H1 (cell line): ENCODE data around the gene ASB3. TPM values are rescaled to one million over a fixed set of nuclear protein-coding genes. Genes with fewer than 3 reads are reported as not detected.

Source experiments
- CTCF ChIA-PET: fragments of 300-600 bp; sonication (Branson Sonifier 250); formaldehyde crosslinking; loops from one replicate; lab custom pipeline; 2021; ENCODE audit not compliant: partially characterized antibody; lab: Charles Lee
- POLR2A ChIA-PET: fragments of 300-600 bp; sonication (Branson Sonifier 250); formaldehyde crosslinking; loops from one replicate; lab custom pipeline; 2021; ENCODE audit warnings: inconsistent platforms; ENCODE audit not compliant: partially characterized antibody; lab: Charles Lee
- DNase-seq, 2 experiments: peaks; one replicate each; pipeline versions ENCODE4 v3.0.0 to v3.0.0-alpha.2; 2010 to 2022; ENCODE audit warnings: low spot score in 2 of 2, low read depth in 1 of 2, mixed read lengths in 1 of 2
- FAIRE-seq: peaks from 2 replicates; lab custom pipeline; 2011; peaks lifted over from hg19 to GRCh38; lab: Jason Lieb, UNC
- H2AFZ ChIP-seq: 2 replicates; pipeline ENCODE4 v1.8.1; 2012; ENCODE audit warnings: low read length, inconsistent platforms
- H2AK5ac ChIP-seq: 2 replicates; pipeline ENCODE4 v1.6.1; 2013; ENCODE audit warnings: low read depth, low read length
- H2BK120ac ChIP-seq: replicated peaks from 2 replicates; pipeline ENCODE3; 2013; ENCODE audit warnings: low read depth, low read length, inconsistent platforms
- H2BK12ac ChIP-seq: 2 replicates; pipeline ENCODE4 v1.6.1; 2013; ENCODE audit warnings: low read depth, low read length
- H2BK15ac ChIP-seq: 2 replicates; pipeline ENCODE4 v1.6.1; 2013; ENCODE audit warnings: low read length
- H2BK20ac ChIP-seq: 2 replicates; pipeline ENCODE4 v1.6.1; 2013; ENCODE audit warnings: low read length
- H2BK5ac ChIP-seq: 2 replicates; pipeline ENCODE4 v1.6.1; 2013; ENCODE audit warnings: low read depth, low read length
- H3K14ac ChIP-seq: 2 replicates; pipeline ENCODE4 v1.6.1; 2013; ENCODE audit warnings: inconsistent platforms; ENCODE audit not compliant: insufficient read length
- H3K18ac ChIP-seq: 2 replicates; pipeline ENCODE4 v1.6.1; 2013; ENCODE audit warnings: low read length; ENCODE audit errors: extremely low read depth
- H3K23ac ChIP-seq: 2 replicates; pipeline ENCODE4 v1.6.1; 2013; ENCODE audit warnings: inconsistent platforms; ENCODE audit not compliant: insufficient read length
- H3K23me2 ChIP-seq: 2 replicates; pipeline ENCODE4 v1.6.1; 2013; ENCODE audit warnings: low read depth, low read length
- H3K27ac ChIP-seq: 2 replicates; pipeline ENCODE4 v1.6.1; 2011; ENCODE audit warnings: low read depth, low read length, inconsistent platforms
- H3K27me3 ChIP-seq, 4 experiments: replicated peaks in 1 of 4; 1 replicate in 1 of 4; 2 replicates in 3 of 4; pipeline versions ENCODE4 v1.6.1 to v1.8.1; 2011 to 2013; ENCODE audit warnings: low read length in 3 of 4, mild to moderate bottlenecking in 3 of 4, inconsistent platforms in 2 of 4, mixed read lengths in 2 of 4, moderate library complexity in 1 of 4; ENCODE audit not compliant: control insufficient read depth in 3 of 4, insufficient read depth in 3 of 4; ENCODE audit errors: extremely low read depth in 1 of 4
- H3K36me3 ChIP-seq, 4 experiments: 2 replicates each; pipeline versions ENCODE4 v1.6.1 to v1.8.1; 2011 to 2013; ENCODE audit warnings: mild to moderate bottlenecking in 4 of 4, low read length in 3 of 4, moderate library complexity in 2 of 4, control low read depth in 1 of 4, inconsistent platforms in 1 of 4; ENCODE audit not compliant: insufficient read depth in 4 of 4, control insufficient read depth in 2 of 4
- H3K4ac ChIP-seq: replicated peaks from 2 replicates; pipeline ENCODE3; 2013; ENCODE audit warnings: low read length, low read depth, mixed read lengths, inconsistent platforms; ENCODE audit not compliant: insufficient read length
- H3K4me1 ChIP-seq, 4 experiments: replicated peaks in 1 of 4; 1 replicate in 1 of 4; 2 replicates in 3 of 4; pipeline versions ENCODE4 v1.6.1 to v1.8.1; 2011 to 2013; ENCODE audit warnings: low read length in 3 of 4, inconsistent platforms in 2 of 4, mixed read lengths in 1 of 4; ENCODE audit not compliant: insufficient read depth in 4 of 4, control insufficient read depth in 3 of 4
- H3K4me2 ChIP-seq, 2 experiments: 2 replicates each; pipeline versions ENCODE4 v1.6.1 to v1.8.1; 2011 to 2013; ENCODE audit warnings: low read depth in 2 of 2, low read length in 2 of 2, control low read depth in 1 of 2, inconsistent platforms in 1 of 2, mild to moderate bottlenecking in 1 of 2; ENCODE audit not compliant: insufficient read depth in 1 of 2
- H3K4me3 ChIP-seq, 4 experiments: fragments of 200-600, 300-600 bp in 1 of 4; sonication (generic), shearing (Covaris generic), sonication (Bioruptor Twin) in 1 of 4; 2 replicates each; pipeline versions ENCODE4 v1.5.1 to v1.8.1; 2011 to 2016; ENCODE audit warnings: low read length in 4 of 4, low read depth in 3 of 4, control low read depth in 2 of 4, inconsistent platforms in 2 of 4, mild to moderate bottlenecking in 2 of 4, mixed read lengths in 1 of 4, moderate library complexity in 1 of 4; ENCODE audit not compliant: insufficient read depth in 2 of 4; ENCODE audit errors: extremely low read depth in 1 of 4
- H3K56ac ChIP-seq: replicated peaks from 2 replicates; pipeline ENCODE3; 2013; ENCODE audit warnings: low read depth, mild to moderate bottlenecking, mixed read lengths, low read length, inconsistent platforms; ENCODE audit not compliant: insufficient read length
- H3K79me1 ChIP-seq: 2 replicates; pipeline ENCODE4 v1.6.1; 2013; ENCODE audit warnings: low read depth, low read length, control low read depth
- H3K79me2 ChIP-seq, 2 experiments: 2 replicates each; pipeline versions ENCODE4 v1.6.1 to v1.8.1; 2012 to 2013; ENCODE audit warnings: low read length in 2 of 2, mild to moderate bottlenecking in 2 of 2, inconsistent platforms in 1 of 2; ENCODE audit not compliant: insufficient read depth in 2 of 2, control insufficient read depth in 1 of 2
- H3K9ac ChIP-seq, 4 experiments: replicated peaks in 1 of 4; 1 replicate in 1 of 4; 2 replicates in 3 of 4; pipeline versions ENCODE4 v1.6.1 to v1.8.1; 2011 to 2013; ENCODE audit warnings: low read depth in 3 of 4, low read length in 3 of 4, control low read depth in 2 of 4, mild to moderate bottlenecking in 2 of 4, moderate library complexity in 2 of 4, inconsistent platforms in 1 of 4; ENCODE audit errors: extremely low read depth in 1 of 4
- H3K9me3 ChIP-seq, 2 experiments: 2 replicates each; pipeline versions ENCODE4 v1.6.1 to v1.8.1; 2012 to 2013; ENCODE audit warnings: mild to moderate bottlenecking in 2 of 2, moderate library complexity in 2 of 2, control low read depth in 1 of 2, inconsistent platforms in 1 of 2, low read depth in 1 of 2, low read length in 1 of 2, mixed read lengths in 1 of 2; ENCODE audit not compliant: insufficient read depth in 2 of 2
- H4K20me1 ChIP-seq, 2 experiments: replicated peaks in 1 of 2; 2 replicates each; pipeline versions ENCODE3 to v1.8.1; 2011 to 2013; ENCODE audit warnings: inconsistent platforms in 2 of 2, low read length in 2 of 2, mild to moderate bottlenecking in 1 of 2; ENCODE audit not compliant: insufficient read depth in 2 of 2, control insufficient read depth in 1 of 2
- H4K5ac ChIP-seq: 2 replicates; pipeline ENCODE4 v1.6.1; 2013; ENCODE audit warnings: low read length, low read depth, mixed read lengths, inconsistent platforms; ENCODE audit not compliant: insufficient read length
- H4K8ac ChIP-seq: 2 replicates; pipeline ENCODE4 v1.8.0; 2013; ENCODE audit warnings: mild to moderate bottlenecking, moderate library complexity, low read length, inconsistent platforms; ENCODE audit not compliant: insufficient read depth; ENCODE audit errors: extremely low read depth
- H4K91ac ChIP-seq: replicated peaks from 2 replicates; pipeline ENCODE3; 2013; ENCODE audit warnings: low read length, mixed read lengths, inconsistent platforms; ENCODE audit not compliant: insufficient read length
- BCL11A ChIP-seq, 2 experiments: IDR thresholded peaks; one replicate each; pipeline ENCODE4 v1.6.1; 2011; ENCODE audit warnings: low read depth in 2 of 2, low read length in 2 of 2, mild to moderate bottlenecking in 2 of 2
- CHD2 ChIP-seq: IDR thresholded peaks from 2 replicates; pipeline ENCODE4 v1.6.1; 2012; ENCODE audit warnings: low read length, improper control_type of control experiment
- RAD21 ChIP-seq, 2 experiments: IDR thresholded peaks in 1 of 2; conservative IDR thresholded peaks in 1 of 2; 2 replicates each; pipeline ENCODE4 v1.6.1; 2011; ENCODE audit warnings: low read depth in 2 of 2, low read length in 2 of 2, improper control_type of control experiment in 1 of 2, inconsistent platforms in 1 of 2, mild to moderate bottlenecking in 1 of 2, moderate library complexity in 1 of 2
- WGBS, 2 experiments: shearing (Covaris generic) in 1 of 2; methylation state at CpG; one replicate each; pipeline versions ENCODE4 v1.1.6 to v1.1.7; 2013 to 2015; ENCODE audit warnings: low lambda C conversion rate in 2 of 2, mixed read lengths in 2 of 2, inconsistent platforms in 1 of 2, low coverage in 1 of 2, missing lambda C conversion rate in 1 of 2; ENCODE audit not compliant: insufficient replicate concordance in 2 of 2, insufficient coverage in 1 of 2, insufficient read length in 1 of 2; ENCODE audit errors: extremely low coverage in 1 of 2, missing lambda C conversion rate in 1 of 2; 5-methylcytosine and 5-hydroxymethylcytosine counted together
- polyA plus RNA-seq, 7 experiments: library from polyadenylated mRNA; depleted of rRNA in 3 of 7; stranded (reverse) in 5 of 7; unstranded in 2 of 7; fragments of >200 nt in 5 of 7; fragments of 200-250 nt in 2 of 7; gene quantifications; 1 replicate in 5 of 7; 2 replicates in 1 of 7; 4 replicates in 1 of 7; pipeline versions ENCODE4 v1.2.1 to v1.2.3, GENCODE V29; 2011 to 2013; ENCODE audit warnings: missing spikeins in 2 of 7, mixed read lengths in 2 of 7
- total RNA-seq: library from RNA; stranded (reverse); fragmentation: NEBNext Ultra II Directional; extraction: Animal tissue kit (Norgen Biotek cat#: 25700); gene quantifications from 2 replicates; pipeline ENCODE4 v1.2.1, GENCODE V29; 2021

Gene ASB3
- total and polyA plus RNA-seq, 2 of the 8 experiments (the other 6 are each of a cell fraction or from before 2014, with no cell fraction given) = 22.6 to 25.4 TPM

DNA sequence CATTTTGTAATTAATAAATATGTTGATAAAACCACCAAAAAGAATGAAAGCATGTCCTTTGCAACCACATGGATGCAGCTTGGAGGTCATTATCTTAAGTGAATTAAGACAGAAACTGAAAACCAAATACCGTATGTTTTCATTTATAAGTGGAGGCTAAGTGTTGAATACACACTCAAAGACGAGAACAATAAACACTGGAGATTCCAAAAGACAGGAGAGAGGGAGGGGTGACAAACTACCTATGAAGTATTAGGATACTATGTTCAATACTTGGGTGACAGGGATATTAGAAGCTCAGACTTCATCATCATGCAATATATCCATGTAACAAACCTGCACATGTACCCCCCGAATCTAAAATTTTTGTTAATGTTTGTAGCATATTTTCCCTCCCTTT, 7.1 kb upstream of the ASB3 start:
- H3K4ac ChIP-seq = no peak overlapping the region
- H3K27me3 ChIP-seq = no peaks in the 10 kb centered on the region
- H3K79me1 ChIP-seq = no peaks in the 10 kb centered on the region; the same call in 1 of the 2 replicates
- FAIRE-seq (no peak), DNase-seq (no peak)
- TF ChIP-seq BCL11A (IDR thresholded peaks at IDR 0.05; ENCODE audit: low read depth in 2 of 2, low read length in 2 of 2) (no peak), CHD2 (no peak), RAD21 (IDR thresholded peaks at IDR 0.05 in 1 of 2, conservative IDR thresholded peaks at IDR 0.05 in 1 of 2; ENCODE audit: low read depth in 2 of 2, low read length in 2 of 2) (no peak)
- H2BK12ac ChIP-seq = no peak overlapping the region
- H3K23ac ChIP-seq = no peak overlapping the region
- no peaks in the 10 kb centered on the region for H3K4me1 ChIP-seq
- no peak overlapping the region for H2AK5ac ChIP-seq
- no peak overlapping the region for H3K9ac ChIP-seq
- no peak overlapping the region for H3K14ac ChIP-seq
- H4K8ac ChIP-seq = no peak overlapping the region
- H4K5ac ChIP-seq = no peak overlapping the region
- peaks cover 0 to 29% (median 2%) of the 10 kb centered on the region in 4 experiments; a peak in 5 of 8 replicates for H3K36me3 ChIP-seq
- no peak overlapping the region for H2BK120ac ChIP-seq
- peaks cover 0 to 27% of the 10 kb centered on the region in 2 experiments; a peak in 2 of 4 replicates for H3K79me2 ChIP-seq
- H3K4me2 ChIP-seq = no peak overlapping the region
- H4K91ac ChIP-seq = no peak overlapping the region
- 92% methylated on average over 3 of the region's 3 CpGs; no CpG with 5 or more reads in 1 of the 2 experiments for WGBS, 2 experiments
- H3K9me3 ChIP-seq = no peaks in the 10 kb centered on the region
- H4K20me1 ChIP-seq = no peaks in the 10 kb centered on the region
- H3K27ac ChIP-seq = no peak overlapping the region
- no peak overlapping the region for H3K56ac ChIP-seq
- ChIA-PET CTCF (no interaction called here), POLR2A (no interaction called here)
- no peak overlapping the region for H2BK5ac ChIP-seq
- no peak overlapping the region for H2BK20ac ChIP-seq
- H3K18ac ChIP-seq = no peak overlapping the region
- H2AFZ ChIP-seq = no peak overlapping the region
- H3K23me2 ChIP-seq = no peaks in the 10 kb centered on the region
- no peak overlapping the region for H2BK15ac ChIP-seq
- no peak overlapping the region for H3K4me3 ChIP-seq
